KMS-11 (cell line): ENCODE data around the gene GAB2.
"Not testable (repeated sequence)": the region's sequence is repeated elsewhere in the genome, so short reads cannot be mapped to it uniquely, and the experiment has no call there.

Source experiments
- H2AFZ ChIP-seq: fragments of 200-600 bp; sonication (generic); 2 replicates; pipeline ENCODE4 v1.6.1; 2016; ENCODE audit warnings: antibody characterized with exemption, mixed run types, low read depth
- H3K27ac ChIP-seq: fragments of 200-600 bp; sonication (generic); 2 replicates; pipeline ENCODE4 v1.6.1; 2016; ENCODE audit warnings: mild to moderate bottlenecking, mixed run types
- H3K27me3 ChIP-seq: fragments of 200-600 bp; sonication (generic); 2 replicates; pipeline ENCODE4 v1.6.1; 2017; ENCODE audit warnings: mild to moderate bottlenecking, low read depth, mixed run types, moderate library complexity; ENCODE audit not compliant: insufficient read depth
- H3K36me3 ChIP-seq: fragments of 200-600 bp; sonication (generic); 2 replicates; pipeline ENCODE4 v1.6.1; 2017; ENCODE audit warnings: mild to moderate bottlenecking, mixed run types; ENCODE audit not compliant: insufficient read depth
- H3K4me1 ChIP-seq: fragments of 200-600 bp; sonication (generic); 2 replicates; pipeline ENCODE4 v1.6.1; 2016; ENCODE audit warnings: mild to moderate bottlenecking, low read depth, mixed run types; ENCODE audit not compliant: poor library complexity, severe bottlenecking
- H3K4me2 ChIP-seq: fragments of 200-600 bp; sonication (generic); 2 replicates; pipeline ENCODE4 v1.7.0; 2016; ENCODE audit warnings: mild to moderate bottlenecking, mixed run types
- H3K4me3 ChIP-seq: fragments of 200-600 bp; sonication (generic); IDR thresholded peaks from 2 replicates; pipeline ENCODE4 v1.6.1; 2017; ENCODE audit warnings: low read depth, low read length, mixed read lengths; ENCODE audit not compliant: insufficient read depth
- H3K79me2 ChIP-seq: fragments of 200-600 bp; sonication (generic); 2 replicates; pipeline ENCODE4 v1.6.1; 2016; ENCODE audit warnings: low read depth, mixed run types; ENCODE audit not compliant: insufficient read depth
- H3K9ac ChIP-seq: fragments of 200-600 bp; sonication (generic); 2 replicates; pipeline ENCODE4 v1.6.1; 2016; ENCODE audit warnings: mild to moderate bottlenecking, mixed run types
- H4K20me1 ChIP-seq: fragments of 200-600 bp; sonication (generic); 2 replicates; pipeline ENCODE4 v1.6.1; 2016; ENCODE audit warnings: mild to moderate bottlenecking, mixed run types; ENCODE audit not compliant: insufficient read depth
- TF ChIP-seq, protein P1 (sequence below): fragments of 200-600 bp; sonication (generic); conservative IDR thresholded peaks from 2 replicates; pipeline ENCODE4 v1.6.1; 2017; ENCODE audit warnings: low read depth, mild to moderate bottlenecking, antibody characterized with exemption, low read length, moderate library complexity, mixed read lengths

Gene GAB2

GRCh38 chr11:78417175-78417887 is at the start of gene GAB2:
TSS of gene GAB2 (minus strand) at chr11:78417820. CDS start at chr11:78417720, 100 bp downstream.
- no peaks in the 10 kb centered on the region for H3K79me2 ChIP-seq
- no peak within 1 kb of the TSS for H3K4me3 ChIP-seq
- H3K9ac ChIP-seq = peak within 1 kb of the TSS; percentile 64
- peak within 1 kb of the TSS; percentile 90 for H2AFZ ChIP-seq
- H3K4me1 ChIP-seq = peaks cover 11% of the 10 kb centered on the region
- TF ChIP-seq, protein P1, sequence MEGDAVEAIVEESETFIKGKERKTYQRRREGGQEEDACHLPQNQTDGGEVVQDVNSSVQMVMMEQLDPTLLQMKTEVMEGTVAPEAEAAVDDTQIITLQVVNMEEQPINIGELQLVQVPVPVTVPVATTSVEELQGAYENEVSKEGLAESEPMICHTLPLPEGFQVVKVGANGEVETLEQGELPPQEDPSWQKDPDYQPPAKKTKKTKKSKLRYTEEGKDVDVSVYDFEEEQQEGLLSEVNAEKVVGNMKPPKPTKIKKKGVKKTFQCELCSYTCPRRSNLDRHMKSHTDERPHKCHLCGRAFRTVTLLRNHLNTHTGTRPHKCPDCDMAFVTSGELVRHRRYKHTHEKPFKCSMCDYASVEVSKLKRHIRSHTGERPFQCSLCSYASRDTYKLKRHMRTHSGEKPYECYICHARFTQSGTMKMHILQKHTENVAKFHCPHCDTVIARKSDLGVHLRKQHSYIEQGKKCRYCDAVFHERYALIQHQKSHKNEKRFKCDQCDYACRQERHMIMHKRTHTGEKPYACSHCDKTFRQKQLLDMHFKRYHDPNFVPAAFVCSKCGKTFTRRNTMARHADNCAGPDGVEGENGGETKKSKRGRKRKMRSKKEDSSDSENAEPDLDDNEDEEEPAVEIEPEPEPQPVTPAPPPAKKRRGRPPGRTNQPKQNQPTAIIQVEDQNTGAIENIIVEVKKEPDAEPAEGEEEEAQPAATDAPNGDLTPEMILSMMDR = 0 out of 2 replicates have a peak, but pooled peaks have one; percentile 21
- peak within 1 kb of the TSS; percentile 68 for H3K4me2 ChIP-seq
- H4K20me1 ChIP-seq = no peaks in the 10 kb centered on the region
- no peaks in the 10 kb centered on the region; the same call in 1 of the 2 replicates for H3K27me3 ChIP-seq
- H3K27ac ChIP-seq = peak within 1 kb of the TSS; percentile 31
- H3K36me3 ChIP-seq = no peaks in the 10 kb centered on the region

- Histone ChIP-seq H2AFZ (no peak overlapping the region), H3K9ac (no peak overlapping the region), H3K27me3 (no peaks in the 10 kb centered on the region), H3K27ac (no peak overlapping the region), H3K4me1 (peaks cover 32% of the 10 kb centered on the region), H3K4me3 (no peak overlapping the region), H3K36me3 (no peaks in the 10 kb centered on the region; the same call in 1 of the 2 replicates), H3K79me2 (no peaks in the 10 kb centered on the region), H4K20me1 (no peaks in the 10 kb centered on the region), H3K4me2 (no peak overlapping the region)
- TF ChIP-seq, protein P1 = no peak
Observed at GRCh38 chr11:78467370-78467769, 49.8 kb upstream of the GAB2 start.

DNA sequence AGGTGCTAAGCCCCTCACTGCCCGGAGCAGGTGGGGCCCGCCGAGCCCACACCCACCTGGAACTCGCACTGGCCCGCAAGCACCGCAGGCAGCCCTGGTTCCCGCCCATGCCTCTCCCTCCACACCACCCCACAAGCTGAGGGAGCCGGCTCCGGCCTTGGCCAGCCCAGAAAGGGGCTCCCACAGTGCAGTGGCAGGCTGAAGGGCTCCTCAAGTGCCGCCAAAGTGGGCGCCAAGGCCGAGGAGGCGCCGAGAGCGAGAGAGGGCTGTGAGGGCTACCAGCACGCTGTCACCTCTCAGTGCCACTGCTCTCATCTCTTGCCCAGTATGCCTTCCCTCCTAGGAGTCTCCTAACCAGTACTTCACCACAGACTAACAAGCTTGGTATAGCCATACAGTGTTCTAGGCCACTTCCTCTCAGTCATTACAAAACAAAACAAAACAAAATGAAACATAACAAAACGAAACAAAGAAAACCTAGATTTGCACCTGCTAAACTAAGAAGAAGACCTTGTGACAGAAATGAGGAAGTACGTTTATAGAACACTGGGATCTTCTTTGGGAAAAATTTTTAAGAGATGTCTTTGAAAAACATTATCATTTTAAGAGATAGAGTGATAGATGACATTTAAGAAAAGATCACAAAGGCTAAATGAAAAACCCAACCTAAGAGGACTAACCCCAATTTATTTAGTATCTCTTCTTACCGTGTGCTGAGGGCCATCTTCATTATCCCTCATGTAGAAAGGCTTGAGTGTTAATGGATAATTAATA is 47.7 kb upstream of the GAB2 start:
- Histone ChIP-seq H3K27me3 (no peaks in the 10 kb centered on the region), H3K79me2 (no peaks in the 10 kb centered on the region), H3K4me3 (no peak overlapping the region), H2AFZ (peak overlapping the region; percentile 54), H3K4me2 (peak overlapping the region; percentile 83), H3K4me1 (peaks cover 32% of the 10 kb centered on the region), H3K27ac (peak overlapping the region; percentile 94), H3K9ac (peak overlapping the region; percentile 64; the same call in 1 of the 2 replicates), H3K36me3 (no peaks in the 10 kb centered on the region; the same call in 1 of the 2 replicates), H4K20me1 (no peaks in the 10 kb centered on the region; the same call in 1 of the 2 replicates)
- TF ChIP-seq, protein P1 = no peak

- H3K27ac ChIP-seq = peak overlapping the region; percentile 94
- peaks cover 32% of the 10 kb centered on the region for H3K4me1 ChIP-seq
- H3K36me3 ChIP-seq, H3K27me3 ChIP-seq, H3K79me2 ChIP-seq, H4K20me1 ChIP-seq, H3K4me3 ChIP-seq: not testable (repeated sequence)
- peak overlapping the region; percentile 64; the same call in 1 of the 2 replicates for H3K9ac ChIP-seq
- H3K4me2 ChIP-seq = peak overlapping the region; percentile 83
- peak overlapping the region; percentile 54 for H2AFZ ChIP-seq
Observed at GRCh38 chr11:78464787-78465168, 47.2 kb upstream of the GAB2 start.
